Measurements from ENCODE around the gene CA11. TPM values are rescaled to one million over a fixed set of nuclear protein-coding genes. Genes with fewer than 3 reads are reported as not detected.
"Not testable (repeated sequence)": the region's sequence is repeated elsewhere in the genome, so short reads cannot be mapped to it uniquely, and the experiment has no call there.

The CA11 gene
- total RNA-seq: 10 to 100 TPM; 10.5 to 11.9 TPM

GRCh38 chr19:48646001-48646721 is at the start of gene CA11:
TSS of gene CA11 (minus strand) at chr19:48646187. CDS start at chr19:48645632, 555 bp downstream.
- peak within 1 kb of the TSS; percentile 68 for H3K27ac Mint-ChIP-seq
- DNase-seq: peak; percentile 94 to 95
- H3K4me3 Mint-ChIP-seq: peak within 1 kb of the TSS; percentile 94 to 98
- no peaks in the 10 kb centered on the region for H3K9me3 Mint-ChIP-seq
- H3K36me3 Mint-ChIP-seq (ENCODE audit: insufficient read depth in 2 of 2): no peaks in the 10 kb centered on the region
- no peaks in the 10 kb centered on the region for H3K27me3 Mint-ChIP-seq (ENCODE audit: low read depth)
- H3K4me1 Mint-ChIP-seq (ENCODE audit: low read depth): peaks cover 44% of the 10 kb centered on the region
- ATAC-seq (replicated peaks in 1 of 2): peak; percentile 88

GRCh38 chr19:48693629-48694028 is 47.6 kb upstream of the CA11 start:
- H3K9me3 Mint-ChIP-seq; H3K4me1 Mint-ChIP-seq (ENCODE audit: low read depth); H3K4me3 Mint-ChIP-seq; H3K27ac Mint-ChIP-seq; ATAC-seq (replicated peaks in 1 of 2); DNase-seq; H3K36me3 Mint-ChIP-seq (ENCODE audit: insufficient read depth in 2 of 2): not testable (repeated sequence)
- H3K27me3 Mint-ChIP-seq (ENCODE audit: low read depth): peaks cover 21% of the 10 kb centered on the region

GRCh38 chr19:48689449-48689848 is 43.5 kb upstream of the CA11 start:
- ATAC-seq (replicated peaks in 1 of 2): no peak
- Mint-ChIP-seq H3K36me3 (ENCODE audit: insufficient read depth in 2 of 2) (no peaks in the 10 kb centered on the region), H3K9me3 (no peaks in the 10 kb centered on the region), H3K4me1 (ENCODE audit: low read depth) (no peaks in the 10 kb centered on the region), H3K27ac (no peak overlapping the region), H3K4me3 (no peak overlapping the region), H3K27me3 (ENCODE audit: low read depth) (no peaks in the 10 kb centered on the region)
- no peak for DNase-seq

- Mint-ChIP-seq H3K9me3 (no peaks in the 10 kb centered on the region), H3K36me3 (ENCODE audit: insufficient read depth in 2 of 2) (no peaks in the 10 kb centered on the region), H3K4me1 (ENCODE audit: low read depth) (peaks cover 4% of the 10 kb centered on the region), H3K27me3 (ENCODE audit: low read depth) (no peaks in the 10 kb centered on the region), H3K27ac (no peak overlapping the region), H3K4me3 (no peak overlapping the region)
- DNase-seq: no peak
- ATAC-seq (replicated peaks in 1 of 2): no peak
Measured at GRCh38 chr19:48687776-48688175, 41.8 kb upstream of the CA11 start.

GRCh38 chr19:48686637-48687036 is 40.6 kb upstream of the CA11 start:
- ATAC-seq (replicated peaks in 1 of 2); H3K36me3 Mint-ChIP-seq (ENCODE audit: insufficient read depth in 2 of 2); H3K27ac Mint-ChIP-seq; H3K9me3 Mint-ChIP-seq; H3K27me3 Mint-ChIP-seq (ENCODE audit: low read depth); H3K4me3 Mint-ChIP-seq; DNase-seq; H3K4me1 Mint-ChIP-seq (ENCODE audit: low read depth): not testable (repeated sequence)

- DNase-seq (no peak), ATAC-seq (replicated peaks in 1 of 2) (no peak)
- H3K4me1 Mint-ChIP-seq (ENCODE audit: low read depth): peaks cover 4% of the 10 kb centered on the region
- H3K27me3 Mint-ChIP-seq (ENCODE audit: low read depth): no peaks in the 10 kb centered on the region
- H3K9me3 Mint-ChIP-seq: no peaks in the 10 kb centered on the region
- H3K27ac Mint-ChIP-seq: no peak overlapping the region
- H3K4me3 Mint-ChIP-seq: no peak overlapping the region
- no peaks in the 10 kb centered on the region for H3K36me3 Mint-ChIP-seq (ENCODE audit: insufficient read depth in 2 of 2)
Measured at GRCh38 chr19:48686088-48686487, 40.1 kb upstream of the CA11 start.

GRCh38 chr19:48685583-48685982 is 39.6 kb upstream of the CA11 start:
- Mint-ChIP-seq H3K27ac (no peak overlapping the region), H3K4me1 (ENCODE audit: low read depth) (peaks cover 4% of the 10 kb centered on the region), H3K4me3 (no peak overlapping the region), H3K36me3 (ENCODE audit: insufficient read depth in 2 of 2) (no peaks in the 10 kb centered on the region), H3K27me3 (ENCODE audit: low read depth) (no peaks in the 10 kb centered on the region), H3K9me3 (no peaks in the 10 kb centered on the region)
- ATAC-seq (replicated peaks in 1 of 2): no peak
- no peak for DNase-seq

- peak; percentile 30 to 43 for DNase-seq
- H3K4me3 Mint-ChIP-seq: peak overlapping the region in 1 of 2 donors; percentile 24
- ATAC-seq (replicated peaks in 1 of 2): peak in 1 of 2 donors; percentile 56
- H3K27me3 Mint-ChIP-seq (ENCODE audit: low read depth): no peaks in the 10 kb centered on the region
- no peak overlapping the region for H3K27ac Mint-ChIP-seq
- H3K36me3 Mint-ChIP-seq (ENCODE audit: insufficient read depth in 2 of 2): no peaks in the 10 kb centered on the region
- peaks cover 4% of the 10 kb centered on the region for H3K4me1 Mint-ChIP-seq (ENCODE audit: low read depth)
- no peaks in the 10 kb centered on the region for H3K9me3 Mint-ChIP-seq
Measured at GRCh38 chr19:48683349-48683748, 37.4 kb upstream of the CA11 start.

GRCh38 chr19:48681127-48681470 is 35.1 kb upstream of the CA11 start:
- Mint-ChIP-seq H3K4me1 (ENCODE audit: low read depth) (peaks cover 4% of the 10 kb centered on the region), H3K36me3 (ENCODE audit: insufficient read depth in 2 of 2) (no peaks in the 10 kb centered on the region), H3K27me3 (ENCODE audit: low read depth) (no peaks in the 10 kb centered on the region), H3K9me3 (no peaks in the 10 kb centered on the region), H3K27ac (no peak overlapping the region), H3K4me3 (no peak overlapping the region)
- DNase-seq (no peak), ATAC-seq (replicated peaks in 1 of 2) (peak; percentile 52 to 63)

- H3K36me3 Mint-ChIP-seq (ENCODE audit: insufficient read depth in 2 of 2): no peaks in the 10 kb centered on the region
- H3K27me3 Mint-ChIP-seq (ENCODE audit: low read depth): no peaks in the 10 kb centered on the region
- DNase-seq (no peak), ATAC-seq (replicated peaks in 1 of 2) (no peak)
- no peak overlapping the region for H3K4me3 Mint-ChIP-seq
- peaks cover 4% of the 10 kb centered on the region for H3K4me1 Mint-ChIP-seq (ENCODE audit: low read depth)
- H3K27ac Mint-ChIP-seq: no peak overlapping the region
- no peaks in the 10 kb centered on the region for H3K9me3 Mint-ChIP-seq
Measured at GRCh38 chr19:48680436-48681126, 34.6 kb upstream of the CA11 start.

- H3K4me1 Mint-ChIP-seq (ENCODE audit: low read depth); H3K27me3 Mint-ChIP-seq (ENCODE audit: low read depth); ATAC-seq (replicated peaks in 1 of 2); H3K9me3 Mint-ChIP-seq; H3K36me3 Mint-ChIP-seq (ENCODE audit: insufficient read depth in 2 of 2); H3K27ac Mint-ChIP-seq; H3K4me3 Mint-ChIP-seq; DNase-seq: not testable (repeated sequence)
Measured at GRCh38 chr19:48680006-48680405, 34.0 kb upstream of the CA11 start.

GRCh38 chr19:48678201-48678600 is 32.2 kb upstream of the CA11 start:
- Mint-ChIP-seq H3K36me3 (ENCODE audit: insufficient read depth in 2 of 2) (no peaks in the 10 kb centered on the region), H3K4me1 (ENCODE audit: low read depth) (peaks cover 9% of the 10 kb centered on the region), H3K27me3 (ENCODE audit: low read depth) (no peaks in the 10 kb centered on the region), H3K27ac (no peak overlapping the region), H3K9me3 (no peaks in the 10 kb centered on the region), H3K4me3 (no peak overlapping the region)
- no peak for ATAC-seq (replicated peaks in 1 of 2)
- DNase-seq: no peak

GRCh38 chr19:48676887-48677286 is 30.9 kb upstream of the CA11 start:
- peaks cover 5% of the 10 kb centered on the region for H3K4me1 Mint-ChIP-seq (ENCODE audit: low read depth)
- no peak overlapping the region for H3K4me3 Mint-ChIP-seq
- ATAC-seq (replicated peaks in 1 of 2) (no peak), DNase-seq (no peak)
- no peaks in the 10 kb centered on the region for H3K9me3 Mint-ChIP-seq
- no peaks in the 10 kb centered on the region for H3K36me3 Mint-ChIP-seq (ENCODE audit: insufficient read depth in 2 of 2)
- H3K27me3 Mint-ChIP-seq (ENCODE audit: low read depth): no peaks in the 10 kb centered on the region
- H3K27ac Mint-ChIP-seq: no peak overlapping the region

- Mint-ChIP-seq H3K9me3 (no peaks in the 10 kb centered on the region), H3K36me3 (ENCODE audit: insufficient read depth in 2 of 2) (no peaks in the 10 kb centered on the region), H3K27me3 (ENCODE audit: low read depth) (no peaks in the 10 kb centered on the region), H3K27ac (no peak overlapping the region), H3K4me3 (no peak overlapping the region), H3K4me1 (ENCODE audit: low read depth) (peaks cover 5% of the 10 kb centered on the region)
- DNase-seq (no peak), ATAC-seq (replicated peaks in 1 of 2) (no peak)
Measured at GRCh38 chr19:48676487-48676886, 30.5 kb upstream of the CA11 start.
